Smooth muscle cell (in vitro differentiated cells): ENCODE results near the gene LIN28B. TPM values are rescaled to one million over a fixed set of nuclear protein-coding genes. Genes with fewer than 3 reads are reported as not detected.

Experiments used
- DNase-seq: peaks from one replicate; lab custom pipeline; 2025; ENCODE audit not compliant: unreplicated experiment; lab: John Stamatoyannopoulos, UW
- H2AFZ ChIP-seq: fragments of 200-600 bp; sonication (generic); 2 replicates; pipeline ENCODE4 v1.6.0; 2016; ENCODE audit warnings: antibody characterized with exemption, low read depth, mild to moderate bottlenecking
- H3F3A ChIP-seq: fragments of 200-600 bp; sonication (generic); 2 replicates; pipeline ENCODE4 v1.6.0; 2017; ENCODE audit warnings: antibody characterized with exemption, low read depth
- H3K27ac ChIP-seq: fragments of 200-600 bp; sonication (generic); 2 replicates; pipeline ENCODE4 v1.5.1; 2016; ENCODE audit warnings: low read depth, mild to moderate bottlenecking
- H3K27me3 ChIP-seq: fragments of 200-600 bp; sonication (generic); 2 replicates; pipeline ENCODE4 v1.6.1; 2016; ENCODE audit warnings: low read depth, mild to moderate bottlenecking
- H3K36me3 ChIP-seq: fragments of 200-600 bp; sonication (generic); 2 replicates; pipeline ENCODE4 v1.5.1; 2016; ENCODE audit warnings: low read depth
- H3K4me1 ChIP-seq: fragments of 200-600 bp; sonication (generic); 2 replicates; pipeline ENCODE4 v1.5.1; 2016; ENCODE audit warnings: low read depth
- H3K4me2 ChIP-seq: fragments of 200-600 bp; sonication (generic); 2 replicates; pipeline ENCODE4 v1.6.0; 2016; ENCODE audit warnings: mild to moderate bottlenecking
- H3K4me3 ChIP-seq: fragments of 200-600 bp; sonication (generic); 2 replicates; pipeline ENCODE4 v1.5.1; 2016; ENCODE audit warnings: mild to moderate bottlenecking
- H3K79me2 ChIP-seq: fragments of 200-600 bp; sonication (generic); 2 replicates; pipeline ENCODE4 v1.6.0; 2016; ENCODE audit warnings: low read depth, mild to moderate bottlenecking
- H3K9ac ChIP-seq: fragments of 200-600 bp; sonication (generic); 2 replicates; pipeline ENCODE4 v1.6.0; 2016; ENCODE audit warnings: low read depth
- H3K9me3 ChIP-seq: fragments of 200-600 bp; sonication (generic); replicated peaks from 2 replicates; pipeline ENCODE4 v1.5.1; 2016; ENCODE audit warnings: low read depth
- H4K20me1 ChIP-seq: fragments of 200-600 bp; sonication (generic); 2 replicates; pipeline ENCODE4 v1.6.0; 2016; ENCODE audit warnings: low read depth
- WGBS: methylation state at CpG from one replicate; pipeline ENCODE4 v1.1.7; 2016; ENCODE audit warnings: low lambda C conversion rate; 5-methylcytosine and 5-hydroxymethylcytosine counted together
- polyA plus RNA-seq: library from polyadenylated mRNA; unstranded; fragments of >200 nt; fragmentation: Nextera tagmentation; extraction: Ambion mirVana; gene quantifications from 2 replicates; pipeline ENCODE4 v1.2.1, GENCODE V29; 2016
- total RNA-seq: library from RNA; depleted of rRNA; stranded (reverse); fragments of >200 nt; gene quantifications from 2 replicates; pipeline ENCODE4 v1.2.3, GENCODE V29; 2014
- TF ChIP-seq, protein P1 (sequence below): fragments of 200-600 bp; sonication (generic); IDR thresholded peaks from 2 replicates; pipeline ENCODE4 v1.5.1; 2017; ENCODE audit warnings: borderline replicate concordance, mild to moderate bottlenecking, antibody characterized with exemption; ENCODE audit not compliant: insufficient read depth, poor library complexity, severe bottlenecking

Gene LIN28B, protein sequence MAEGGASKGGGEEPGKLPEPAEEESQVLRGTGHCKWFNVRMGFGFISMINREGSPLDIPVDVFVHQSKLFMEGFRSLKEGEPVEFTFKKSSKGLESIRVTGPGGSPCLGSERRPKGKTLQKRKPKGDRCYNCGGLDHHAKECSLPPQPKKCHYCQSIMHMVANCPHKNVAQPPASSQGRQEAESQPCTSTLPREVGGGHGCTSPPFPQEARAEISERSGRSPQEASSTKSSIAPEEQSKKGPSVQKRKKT
- total RNA-seq, result 11.6 and 14.1 TPM in 2 replicates
- polyA plus RNA-seq, result 1.4 and 2.7 TPM in 2 replicates

DNA sequence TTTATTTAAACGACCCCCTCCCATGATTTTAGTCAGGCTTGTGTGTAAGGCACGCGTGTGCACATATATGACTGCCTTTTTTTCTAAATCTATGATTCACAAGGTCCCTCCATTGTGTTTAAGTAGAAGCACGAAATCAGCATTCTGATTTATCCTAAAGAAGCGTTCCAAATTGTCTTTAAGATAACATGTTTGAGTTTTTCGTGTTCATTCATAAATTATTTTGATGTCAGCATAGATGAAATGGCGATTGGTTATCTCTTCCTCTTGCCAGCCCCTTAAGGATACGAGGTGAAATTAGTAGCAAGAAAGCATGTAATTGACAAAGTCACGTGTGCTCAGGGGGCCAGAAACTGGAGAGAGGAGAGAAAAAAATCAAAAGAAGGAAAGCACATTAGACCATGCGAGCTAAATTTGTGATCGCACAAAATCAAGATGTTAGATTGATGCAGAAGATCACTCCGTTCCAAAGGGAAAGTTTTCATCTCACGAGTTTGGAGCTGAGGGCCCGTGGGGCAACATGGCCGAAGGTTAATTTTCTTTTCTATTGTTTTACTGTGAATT lies at the start of gene LIN28B:
TSS of gene LIN28B (plus strand) at position 377 of the 564 bp plus-strand sequence. CDS start at position 521, 144 bp downstream.
- TF ChIP-seq, protein P1, sequence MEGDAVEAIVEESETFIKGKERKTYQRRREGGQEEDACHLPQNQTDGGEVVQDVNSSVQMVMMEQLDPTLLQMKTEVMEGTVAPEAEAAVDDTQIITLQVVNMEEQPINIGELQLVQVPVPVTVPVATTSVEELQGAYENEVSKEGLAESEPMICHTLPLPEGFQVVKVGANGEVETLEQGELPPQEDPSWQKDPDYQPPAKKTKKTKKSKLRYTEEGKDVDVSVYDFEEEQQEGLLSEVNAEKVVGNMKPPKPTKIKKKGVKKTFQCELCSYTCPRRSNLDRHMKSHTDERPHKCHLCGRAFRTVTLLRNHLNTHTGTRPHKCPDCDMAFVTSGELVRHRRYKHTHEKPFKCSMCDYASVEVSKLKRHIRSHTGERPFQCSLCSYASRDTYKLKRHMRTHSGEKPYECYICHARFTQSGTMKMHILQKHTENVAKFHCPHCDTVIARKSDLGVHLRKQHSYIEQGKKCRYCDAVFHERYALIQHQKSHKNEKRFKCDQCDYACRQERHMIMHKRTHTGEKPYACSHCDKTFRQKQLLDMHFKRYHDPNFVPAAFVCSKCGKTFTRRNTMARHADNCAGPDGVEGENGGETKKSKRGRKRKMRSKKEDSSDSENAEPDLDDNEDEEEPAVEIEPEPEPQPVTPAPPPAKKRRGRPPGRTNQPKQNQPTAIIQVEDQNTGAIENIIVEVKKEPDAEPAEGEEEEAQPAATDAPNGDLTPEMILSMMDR, result no peak
- no peaks in the 10 kb centered on the region for H3K9me3 ChIP-seq
- no peak for DNase-seq
- 1% methylated on average over 15 of the region's 15 CpGs for WGBS
- peak within 1 kb of the TSS; percentile 95 for H2AFZ ChIP-seq
- peak within 1 kb of the TSS; percentile 52 for H3K27ac ChIP-seq
- H3F3A ChIP-seq, result no peaks in the 10 kb centered on the region
- H3K9ac ChIP-seq, result peak within 1 kb of the TSS; percentile 69
- H3K79me2 ChIP-seq, result peaks cover 38% of the 10 kb centered on the region
- H3K27me3 ChIP-seq, result no peaks in the 10 kb centered on the region
- no peaks in the 10 kb centered on the region for H4K20me1 ChIP-seq
- H3K4me1 ChIP-seq, result peaks cover 56% of the 10 kb centered on the region
- H3K36me3 ChIP-seq, result no peaks in the 10 kb centered on the region
- H3K4me3 ChIP-seq, result peak within 1 kb of the TSS; percentile 77
- H3K4me2 ChIP-seq, result peak within 1 kb of the TSS; percentile 98

DNA sequence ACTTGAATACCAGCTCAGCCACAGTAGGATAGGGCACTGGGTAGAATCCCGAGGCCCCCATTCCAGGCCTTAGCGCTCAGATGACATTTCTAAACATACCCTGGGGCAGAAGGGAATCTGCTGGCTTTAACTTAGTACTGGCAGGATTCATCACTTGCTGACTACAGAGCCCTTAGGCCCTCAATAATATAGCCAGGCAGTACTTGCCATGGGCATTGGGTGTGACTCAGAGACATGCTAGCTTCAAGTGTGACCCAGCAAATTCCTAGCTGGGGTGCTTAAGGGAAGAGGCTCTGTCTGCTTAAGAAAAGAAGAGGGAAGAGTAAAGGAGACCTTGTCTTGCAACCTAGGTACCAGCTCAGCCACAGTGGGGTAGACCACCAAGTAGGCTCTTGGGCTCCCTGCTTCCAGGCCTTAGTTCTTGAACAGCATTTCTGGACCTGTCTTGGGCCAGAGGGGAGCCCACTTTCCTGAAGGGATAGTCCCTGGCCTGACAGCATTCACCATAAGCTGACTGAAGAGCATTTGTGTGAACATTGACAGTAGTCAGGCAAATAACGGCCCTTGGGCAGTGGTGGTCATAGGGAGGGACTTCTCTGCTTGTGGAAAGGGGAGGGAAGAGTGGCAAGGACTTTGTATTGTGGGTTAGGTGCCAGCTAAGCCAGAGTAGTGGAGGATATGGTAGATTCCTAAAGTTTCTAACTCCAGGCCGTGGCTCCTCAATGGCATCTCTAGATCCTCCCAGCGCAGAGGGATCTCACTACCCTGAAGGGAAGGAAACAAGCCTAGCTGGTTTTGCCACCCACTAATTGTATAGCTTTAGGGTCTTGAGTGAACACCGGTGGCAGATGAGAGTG lies 48.6 kb upstream of the LIN28B start:
- H3K27me3 ChIP-seq, result no peaks in the 10 kb centered on the region
- H2AFZ ChIP-seq, result no peak overlapping the region
- DNase-seq, result no peak
- H3K9me3 ChIP-seq, result no peaks in the 10 kb centered on the region
- H3K27ac ChIP-seq, result peak overlapping the region; percentile 89
- TF ChIP-seq, protein P1, result no peak
- H3K79me2 ChIP-seq, result no peaks in the 10 kb centered on the region
- H4K20me1 ChIP-seq, result no peaks in the 10 kb centered on the region
- H3F3A ChIP-seq, result no peaks in the 10 kb centered on the region
- no peaks in the 10 kb centered on the region for H3K36me3 ChIP-seq
- WGBS, result 67% methylated on average over 6 of the region's 6 CpGs
- H3K4me3 ChIP-seq, result no peak overlapping the region
- peak overlapping the region; percentile 47 for H3K9ac ChIP-seq
- H3K4me1 ChIP-seq, result no peaks in the 10 kb centered on the region
- H3K4me2 ChIP-seq, result peak overlapping the region; percentile 50

DNA sequence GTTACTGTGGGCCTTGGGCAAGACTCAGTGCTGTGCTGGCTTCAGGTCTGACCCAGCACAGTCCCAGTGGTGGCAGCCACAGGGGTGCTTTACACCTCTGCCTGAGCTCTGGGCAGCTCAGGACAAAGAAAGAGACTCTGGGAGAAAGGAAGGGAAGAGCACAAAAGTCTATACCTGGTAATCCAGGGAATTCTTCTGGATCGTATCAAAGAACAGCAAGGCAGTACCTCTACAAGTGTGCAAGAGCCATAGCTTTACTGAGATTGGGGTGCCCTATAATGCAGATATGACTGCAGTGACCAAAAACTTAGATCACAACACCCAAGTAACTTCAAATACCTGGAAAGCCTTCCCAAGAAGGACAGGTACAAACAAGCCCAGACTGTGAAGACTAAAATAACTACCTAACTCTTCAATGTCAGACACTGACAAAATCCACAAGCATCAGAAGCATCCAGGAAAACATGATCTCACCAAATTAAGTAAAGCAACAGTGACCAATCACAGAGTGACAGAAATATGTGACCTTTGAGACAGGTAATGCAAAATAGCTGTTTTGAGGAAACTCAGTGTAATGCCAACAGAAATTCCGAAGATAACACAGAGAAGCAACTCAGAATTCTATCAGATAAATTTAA lies 47.9 kb upstream of the LIN28B start:
- peak overlapping the region; percentile 47 for H3K9ac ChIP-seq
- no peaks in the 10 kb centered on the region for H3K9me3 ChIP-seq
- TF ChIP-seq, protein P1, result no peak
- no peaks in the 10 kb centered on the region for H3F3A ChIP-seq
- H2AFZ ChIP-seq, result no peak overlapping the region
- WGBS, result 72% methylated on average over 2 of the region's 2 CpGs
- no peaks in the 10 kb centered on the region for H3K4me1 ChIP-seq
- peak overlapping the region; percentile 50 for H3K4me2 ChIP-seq
- no peaks in the 10 kb centered on the region for H3K36me3 ChIP-seq
- H3K4me3 ChIP-seq, result no peak overlapping the region
- H3K27ac ChIP-seq, result peak overlapping the region; percentile 89
- no peaks in the 10 kb centered on the region for H3K79me2 ChIP-seq
- DNase-seq, result no peak
- no peaks in the 10 kb centered on the region for H3K27me3 ChIP-seq
- no peaks in the 10 kb centered on the region for H4K20me1 ChIP-seq
